SU-DHL-6 (cell line): ENCODE measurements around the gene USP25.

Experiments
- H2AFZ ChIP-seq: fragments of 200-600 bp; sonication (generic); 2 replicates; pipeline ENCODE4 v1.6.1; 2014; ENCODE audit warnings: low read depth, mild to moderate bottlenecking, moderate library complexity, mixed read lengths, antibody characterized with exemption, low read length; ENCODE audit not compliant: severe bottlenecking
- H3F3A ChIP-seq: fragments of 200-600 bp; shearing (Covaris generic); 2 replicates; pipeline ENCODE4 v1.6.0; 2016; ENCODE audit warnings: antibody characterized with exemption, mild to moderate bottlenecking; ENCODE audit not compliant: insufficient read depth
- H3K27ac ChIP-seq: fragments of 200-600 bp; sonication (generic); 2 replicates; pipeline ENCODE4 v1.5.1; 2016; ENCODE audit warnings: low read depth, mild to moderate bottlenecking, low read length, moderate library complexity, mixed read lengths
- H3K27me3 ChIP-seq: fragments of 200-600 bp; sonication (generic), shearing (Covaris generic); 2 replicates; pipeline ENCODE4 v1.6.0; 2014; ENCODE audit warnings: mild to moderate bottlenecking, low read length
- H3K36me3 ChIP-seq: fragments of 200-600 bp; sonication (generic); 2 replicates; pipeline ENCODE4 v1.6.1; 2014; ENCODE audit warnings: mild to moderate bottlenecking, low read length, mixed read lengths
- H3K4me2 ChIP-seq: fragments of 300-600, 200-600 bp; shearing (Covaris generic), sonication (generic); 2 replicates; pipeline ENCODE4 v1.6.0; 2014; ENCODE audit warnings: low read length, low read depth, mild to moderate bottlenecking; ENCODE audit not compliant: poor library complexity, severe bottlenecking
- H3K4me3 ChIP-seq: fragments of 200-600 bp; sonication (generic); 2 replicates; pipeline ENCODE4 v1.5.1; 2014; ENCODE audit warnings: antibody characterized with exemption, low read length, mild to moderate bottlenecking, mixed read lengths; ENCODE audit not compliant: insufficient read depth, poor library complexity, severe bottlenecking
- H3K79me2 ChIP-seq: fragments of 200-600 bp; sonication (generic); 2 replicates; pipeline ENCODE4 v1.6.1; 2014; ENCODE audit warnings: mild to moderate bottlenecking, low read length, moderate library complexity; ENCODE audit not compliant: insufficient read depth
- H3K9ac ChIP-seq: fragments of 200-600 bp; sonication (generic); 2 replicates; pipeline ENCODE4 v1.7.0; 2014; ENCODE audit warnings: mild to moderate bottlenecking, low read length
- H3K9me2 ChIP-seq: fragments of 200-600 bp; sonication (generic); replicated peaks from 2 replicates; pipeline ENCODE4 v1.6.1; 2014; ENCODE audit warnings: low read length; ENCODE audit not compliant: insufficient read depth
- H3K9me3 ChIP-seq: fragments of 200-600 bp; sonication (generic); 2 replicates; pipeline ENCODE4 v1.6.1; 2014; ENCODE audit warnings: low read length, mixed read lengths; ENCODE audit not compliant: insufficient read depth
- H4K20me1 ChIP-seq: fragments of 200-600 bp; sonication (generic); 2 replicates; pipeline ENCODE4 v1.6.1; 2014; ENCODE audit warnings: low read depth, mild to moderate bottlenecking, antibody characterized with exemption, low read length, moderate library complexity, mixed read lengths
- EZH2phosphoT487 ChIP-seq: fragments of 200-600 bp; sonication (generic), shearing (Covaris generic); conservative IDR thresholded peaks from 2 replicates; pipeline ENCODE4 v1.6.1; 2018; ENCODE audit warnings: mild to moderate bottlenecking, antibody characterized with exemption, low read length, moderate library complexity, mixed read lengths
- TF ChIP-seq, protein P1 (sequence below): fragments of 200-600 bp; sonication (generic); IDR thresholded peaks from one replicate; pipeline ENCODE4 v1.5.1; 2017; ENCODE audit warnings: antibody characterized with exemption, mild to moderate bottlenecking, low read length, moderate library complexity; ENCODE audit not compliant: insufficient read depth, poor library complexity, severe bottlenecking

USP25 gene

DNA sequence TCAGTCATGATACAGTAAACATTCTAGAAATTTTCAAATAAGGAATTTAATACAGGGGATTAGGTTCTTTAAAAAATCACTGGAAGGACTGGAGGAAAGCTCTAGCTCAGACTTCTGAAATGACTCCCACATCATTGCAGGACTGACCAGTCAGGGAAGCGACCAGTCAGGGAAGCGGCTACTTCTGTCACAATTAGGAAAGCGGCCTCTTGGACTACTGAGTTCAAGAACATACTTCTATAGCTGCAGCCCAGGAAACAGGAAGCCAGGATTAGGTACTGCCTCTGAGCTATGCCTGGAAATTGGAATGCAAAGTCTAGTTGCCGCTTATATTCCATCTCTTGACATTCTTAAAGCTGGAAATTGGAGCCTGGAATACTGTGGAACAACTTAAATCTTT is 45.5 kb downstream of the USP25 start:
- Histone ChIP-seq H3K9me3 (no peaks in the 10 kb centered on the region), H3K79me2 (peaks cover 17% of the 10 kb centered on the region), H3K9me2 (no peaks in the 10 kb centered on the region), H3K36me3 (0 out of 2 replicates have a peak, but pooled peaks cover 3% of the 10 kb centered on the region), H3K27me3 (no peaks in the 10 kb centered on the region), H2AFZ (no peak overlapping the region), H3F3A (no peaks in the 10 kb centered on the region), H3K4me3 (no peak overlapping the region), H3K9ac (no peak overlapping the region), H3K27ac (no peak overlapping the region), H3K4me2 (no peak overlapping the region), H4K20me1 (no peaks in the 10 kb centered on the region)
- TF ChIP-seq EZH2phosphoT487: no peak
- TF ChIP-seq, protein P1, sequence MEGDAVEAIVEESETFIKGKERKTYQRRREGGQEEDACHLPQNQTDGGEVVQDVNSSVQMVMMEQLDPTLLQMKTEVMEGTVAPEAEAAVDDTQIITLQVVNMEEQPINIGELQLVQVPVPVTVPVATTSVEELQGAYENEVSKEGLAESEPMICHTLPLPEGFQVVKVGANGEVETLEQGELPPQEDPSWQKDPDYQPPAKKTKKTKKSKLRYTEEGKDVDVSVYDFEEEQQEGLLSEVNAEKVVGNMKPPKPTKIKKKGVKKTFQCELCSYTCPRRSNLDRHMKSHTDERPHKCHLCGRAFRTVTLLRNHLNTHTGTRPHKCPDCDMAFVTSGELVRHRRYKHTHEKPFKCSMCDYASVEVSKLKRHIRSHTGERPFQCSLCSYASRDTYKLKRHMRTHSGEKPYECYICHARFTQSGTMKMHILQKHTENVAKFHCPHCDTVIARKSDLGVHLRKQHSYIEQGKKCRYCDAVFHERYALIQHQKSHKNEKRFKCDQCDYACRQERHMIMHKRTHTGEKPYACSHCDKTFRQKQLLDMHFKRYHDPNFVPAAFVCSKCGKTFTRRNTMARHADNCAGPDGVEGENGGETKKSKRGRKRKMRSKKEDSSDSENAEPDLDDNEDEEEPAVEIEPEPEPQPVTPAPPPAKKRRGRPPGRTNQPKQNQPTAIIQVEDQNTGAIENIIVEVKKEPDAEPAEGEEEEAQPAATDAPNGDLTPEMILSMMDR: no peak

DNA sequence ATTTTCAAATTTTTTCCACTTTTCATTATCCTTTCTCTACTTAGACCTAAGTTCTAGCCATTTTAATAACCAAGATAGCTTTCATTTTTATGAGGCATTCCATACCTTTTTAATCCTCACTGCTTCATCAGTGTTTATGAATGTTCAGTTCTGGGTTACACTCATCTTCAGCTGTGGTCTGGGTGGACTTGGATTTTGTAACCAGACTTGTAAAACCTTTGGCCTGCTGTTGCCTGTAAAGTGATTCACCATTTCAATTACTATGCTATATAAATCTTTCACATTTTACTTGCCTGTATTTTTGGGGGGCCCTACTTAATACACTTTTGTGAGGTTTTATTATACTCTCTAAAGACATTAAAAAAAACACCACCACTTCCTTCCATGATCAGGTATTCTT is 46.2 kb downstream of the USP25 start:
- TF ChIP-seq EZH2phosphoT487: no peak
- TF ChIP-seq, protein P1: no peak
- H3K4me3 ChIP-seq: no peak overlapping the region
- no peaks in the 10 kb centered on the region for H4K20me1 ChIP-seq
- no peak overlapping the region for H2AFZ ChIP-seq
- H3K27me3 ChIP-seq: no peaks in the 10 kb centered on the region
- no peak overlapping the region for H3K9ac ChIP-seq
- no peaks in the 10 kb centered on the region for H3K9me2 ChIP-seq
- no peaks in the 10 kb centered on the region for H3K9me3 ChIP-seq
- H3K79me2 ChIP-seq: peaks cover 17% of the 10 kb centered on the region
- H3K27ac ChIP-seq: no peak overlapping the region
- no peaks in the 10 kb centered on the region for H3F3A ChIP-seq
- 0 out of 2 replicates have a peak, but pooled peaks cover 3% of the 10 kb centered on the region for H3K36me3 ChIP-seq
- H3K4me2 ChIP-seq: no peak overlapping the region

DNA sequence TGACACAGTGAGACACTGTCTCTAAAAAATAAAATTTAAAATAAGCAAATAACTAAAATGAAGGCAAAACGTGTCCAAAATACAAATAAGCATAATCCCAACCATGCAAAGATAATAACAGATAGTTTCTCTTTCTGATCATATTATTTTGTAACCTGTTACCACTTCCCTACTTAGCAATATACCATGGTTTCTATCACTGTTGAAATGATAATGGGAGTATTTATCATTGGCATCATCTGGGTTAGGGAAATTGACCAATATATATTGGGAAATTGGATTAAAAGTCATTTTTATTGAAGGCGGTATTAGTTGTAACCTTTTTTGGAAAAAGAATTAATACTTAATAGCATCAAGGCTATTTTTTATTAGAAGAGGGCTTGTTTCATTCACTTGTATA is 47.0 kb downstream of the USP25 start:
- no peak overlapping the region for H2AFZ ChIP-seq
- H3K9me3 ChIP-seq: no peaks in the 10 kb centered on the region
- H3K27me3 ChIP-seq: no peaks in the 10 kb centered on the region
- no peak for TF ChIP-seq EZH2phosphoT487
- TF ChIP-seq, protein P1: no peak
- no peak overlapping the region for H3K27ac ChIP-seq
- no peak overlapping the region for H3K4me3 ChIP-seq
- no peaks in the 10 kb centered on the region for H3F3A ChIP-seq
- no peak overlapping the region for H3K4me2 ChIP-seq
- no peaks in the 10 kb centered on the region for H4K20me1 ChIP-seq
- no peak overlapping the region for H3K9ac ChIP-seq
- no peaks in the 10 kb centered on the region for H3K9me2 ChIP-seq
- H3K36me3 ChIP-seq: peaks cover 6% of the 10 kb centered on the region; the same call in 1 of the 2 replicates
- H3K79me2 ChIP-seq: peaks cover 13% of the 10 kb centered on the region; the same call in 1 of the 2 replicates
